HepG2 (cell line): Measurements from ENCODE around the gene ELAC1. TPM values are rescaled to one million over a fixed set of nuclear protein-coding genes. Genes with fewer than 3 reads are reported as not detected.

ENCODE experiments used
- ATF7 ChIP-seq, 2 experiments: fragments of 450-650 bp in 1 of 2; sonication (generic) in 1 of 2; formaldehyde crosslinking in 1 of 2; IDR thresholded peaks; 2 replicates each; pipeline versions ENCODE4 v1.4.0 to v1.6.1; 2016 to 2020; ENCODE audit warnings: antibody characterized with exemption in 1 of 2, mild to moderate bottlenecking in 1 of 2, missing genetic modification reagents in 1 of 2
- CREB1 ChIP-seq, 2 experiments: fragments of 450-650 bp in 1 of 2; IDR thresholded peaks; 2 replicates each; pipeline ENCODE4 v1.6.1; 2016 to 2017; ENCODE audit warnings: control low read depth in 1 of 2, mild to moderate bottlenecking in 1 of 2, missing compliant biosample characterization in 1 of 2, missing genetic modification characterization in 1 of 2
- DPF2 ChIP-seq: sonication (generic); formaldehyde crosslinking; IDR thresholded peaks from 2 replicates; pipeline ENCODE4 v1.4.0; 2020; ENCODE audit warnings: mild to moderate bottlenecking, low read depth, missing genetic modification reagents, borderline replicate concordance
- FOXK1 ChIP-seq: sonication (generic); formaldehyde crosslinking; IDR thresholded peaks from 2 replicates; pipeline ENCODE4 v1.4.0; 2020; ENCODE audit warnings: low read depth, missing genetic modification reagents, borderline replicate concordance
- HIVEP1 ChIP-seq: sonication (generic); formaldehyde crosslinking; IDR thresholded peaks from 2 replicates; pipeline ENCODE4 v1.4.0; 2020; ENCODE audit warnings: mild to moderate bottlenecking, missing genetic modification reagents
- KMT2A ChIP-seq: sonication (generic); formaldehyde crosslinking; IDR thresholded peaks from 2 replicates; pipeline ENCODE4 v1.4.0; 2020; ENCODE audit warnings: missing genetic modification reagents
- MAFF ChIP-seq: IDR thresholded peaks from 2 replicates; pipeline ENCODE4 v1.6.1; 2011; ENCODE audit warnings: low read depth, low read length, improper control_type of control experiment
- MEIS2 ChIP-seq: sonication (generic); formaldehyde crosslinking; IDR thresholded peaks from 2 replicates; pipeline ENCODE4 v1.9.0; 2021; ENCODE audit warnings: mild to moderate bottlenecking, missing genetic modification reagents
- NFATC3 ChIP-seq: sonication (generic); formaldehyde crosslinking; IDR thresholded peaks from 2 replicates; pipeline ENCODE4 v1.5.1; 2020; ENCODE audit warnings: mild to moderate bottlenecking, missing genetic modification reagents
- RAD21 ChIP-seq: fragments of 450-650 bp; formaldehyde crosslinking; IDR thresholded peaks from 2 replicates; pipeline ENCODE4 v1.5.0; 2020; ENCODE audit warnings: mild to moderate bottlenecking
- RORA ChIP-seq: sonication (generic); formaldehyde crosslinking; IDR thresholded peaks from 2 replicates; pipeline ENCODE4 v1.5.0; 2020; ENCODE audit warnings: mild to moderate bottlenecking, missing genetic modification reagents, moderate library complexity
- STAG1 ChIP-seq: sonication (generic); formaldehyde crosslinking; IDR thresholded peaks from 2 replicates; pipeline ENCODE4 v1.4.0; 2020; ENCODE audit warnings: missing genetic modification reagents
- SUZ12 ChIP-seq: fragments of 150-350 bp; IDR thresholded peaks from 2 replicates; pipeline ENCODE4 v1.6.1; 2014; ENCODE audit warnings: low read depth, low read length
- TAF15 ChIP-seq: fragments of 200-400 bp; formaldehyde crosslinking; IDR thresholded peaks from one replicate; pipeline ENCODE4 v1.6.1; 2018; ENCODE audit warnings: mild to moderate bottlenecking, low read depth, low read length; ENCODE audit not compliant: poor library complexity, severe bottlenecking
- TARDBP ChIP-seq: sonication (generic); formaldehyde crosslinking; IDR thresholded peaks from 2 replicates; pipeline ENCODE4 v1.8.0; 2022; ENCODE audit warnings: mild to moderate bottlenecking, missing genetic modification reagents
- TRAFD1 ChIP-seq: sonication (generic); formaldehyde crosslinking; IDR thresholded peaks from 2 replicates; pipeline ENCODE4 v1.5.1; 2020; ENCODE audit warnings: missing genetic modification reagents, mild to moderate bottlenecking, borderline replicate concordance
- ZBTB2 ChIP-seq: sonication (generic); formaldehyde crosslinking; IDR thresholded peaks from 2 replicates; pipeline ENCODE4 v1.8.0; 2022; ENCODE audit warnings: low read depth, missing genetic modification reagents
- ZNF441 ChIP-seq: sonication (generic); formaldehyde crosslinking; IDR thresholded peaks from 2 replicates; pipeline ENCODE4 v1.7.0; 2021; ENCODE audit warnings: missing genetic modification reagents, borderline replicate concordance
- ZNF576 ChIP-seq: sonication (generic); formaldehyde crosslinking; IDR thresholded peaks from 2 replicates; pipeline ENCODE4 v1.4.0; 2020; ENCODE audit warnings: mild to moderate bottlenecking, missing genetic modification reagents
- ZNF792 ChIP-seq: IDR thresholded peaks from 2 replicates; pipeline ENCODE4 v1.6.1; 2016
- ZSCAN9 ChIP-seq: IDR thresholded peaks from 2 replicates; pipeline ENCODE4 v1.6.1; 2016; ENCODE audit warnings: borderline replicate concordance
- polyA plus RNA-seq, 8 experiments: library from polyadenylated mRNA; depleted of rRNA in 3 of 8; stranded (reverse) in 7 of 8; unstranded in 1 of 8; fragments of >200 nt; fragmentation: Illumina TruSeq in 4 of 8; extraction: Trizol in 4 of 8; gene quantifications; 2 replicates each; pipeline versions ENCODE4 v1.2.1 to v1.2.3, GENCODE V29; 2011 to 2016; ENCODE audit warnings: low read depth in 4 of 8, missing spikeins in 1 of 8, mixed read lengths in 1 of 8; ENCODE audit not compliant: insufficient read depth in 1 of 8
- total RNA-seq, 5 experiments: library from RNA; depleted of rRNA; stranded (reverse); fragments of >200 nt; fragmentation: Illumina TruSeq; extraction: Trizol; gene quantifications; 2 replicates each; pipeline ENCODE4 v1.2.3, GENCODE V29; 2016; ENCODE audit warnings: low read depth in 1 of 5
- TF ChIP-seq, protein P1 (sequence below): sonication (generic); formaldehyde crosslinking; IDR thresholded peaks from 2 replicates; pipeline ENCODE4 v1.4.0; 2020; ENCODE audit warnings: missing genetic modification reagents

The ELAC1 gene
- total and polyA plus RNA-seq, 2 of the 13 experiments (the other 11 are each of a cell fraction or from before 2014, with no cell fraction given): 1.9 to 3.6 TPM

GRCh38 chr18:50967714-50968661 lies at the start of gene ELAC1 (continued):
- TF ChIP-seq ZNF441 (CRISPR knock-in tag): peak; percentile 35; the same call in 1 of the 2 replicates
- no peak for TF ChIP-seq ZSCAN9
- no peak for TF ChIP-seq DPF2
- TF ChIP-seq, protein P1, sequence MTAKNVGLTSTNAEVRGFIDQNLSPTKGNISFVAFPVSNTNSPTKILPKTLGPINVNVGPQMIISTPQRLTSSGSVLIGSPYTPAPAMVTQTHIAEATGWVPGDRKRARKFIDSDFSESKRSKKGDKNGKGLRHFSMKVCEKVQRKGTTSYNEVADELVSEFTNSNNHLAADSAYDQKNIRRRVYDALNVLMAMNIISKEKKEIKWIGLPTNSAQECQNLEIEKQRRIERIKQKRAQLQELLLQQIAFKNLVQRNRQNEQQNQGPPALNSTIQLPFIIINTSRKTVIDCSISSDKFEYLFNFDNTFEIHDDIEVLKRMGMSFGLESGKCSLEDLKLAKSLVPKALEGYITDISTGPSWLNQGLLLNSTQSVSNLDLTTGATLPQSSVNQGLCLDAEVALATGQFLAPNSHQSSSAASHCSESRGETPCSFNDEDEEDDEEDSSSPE (CRISPR knock-in tag): peak; percentile 90
- no peak for TF ChIP-seq ATF7 (IDR thresholded peaks at IDR 0.05)
- no peak; the same call in 1 of the 2 replicates for TF ChIP-seq ATF7 (CRISPR knock-in tag; IDR thresholded peaks at IDR 0.05)
- no peak for TF ChIP-seq RORA (CRISPR knock-in tag)
- no peak for TF ChIP-seq SUZ12
- peak; percentile 60; the same call in 1 of the 2 replicates for TF ChIP-seq MEIS2 (CRISPR knock-in tag)
- TF ChIP-seq ZNF576 (CRISPR knock-in tag): no peak
- TF ChIP-seq ZBTB2: no peak
- TF ChIP-seq TARDBP (CRISPR knock-in tag): peak; percentile 53; the same call in 1 of the 2 replicates
- peak; percentile 82 for TF ChIP-seq RAD21 (CRISPR knock-in tag)
- no peak for TF ChIP-seq CREB1 (IDR thresholded peaks at IDR 0.05)
- no peak for TF ChIP-seq CREB1 (CRISPR knock-in tag; IDR thresholded peaks at IDR 0.05)
- no peak for TF ChIP-seq MAFF
- TF ChIP-seq STAG1 (CRISPR knock-in tag): peak; percentile 12; the same call in 1 of the 2 replicates
- TF ChIP-seq ZNF792 (CRISPR knock-in tag): no peak
- no peak for TF ChIP-seq TRAFD1
- peak; percentile 88 for TF ChIP-seq KMT2A (CRISPR knock-in tag)
- peak; percentile 23; the same call in 1 of the 2 replicates for TF ChIP-seq FOXK1 (CRISPR knock-in tag)
- no peak for TF ChIP-seq NFATC3 (CRISPR knock-in tag)
- no peak for TF ChIP-seq TAF15
- TF ChIP-seq HIVEP1 (CRISPR knock-in tag): no peak
